Neural cell (in vitro differentiated cells): Measurements from ENCODE around the gene CD84.

Experiments used
- CTCF ChIP-seq: fragments of 450-650 bp; IDR thresholded peaks from 2 replicates; pipeline ENCODE4 v1.5.1; 2014; ENCODE audit warnings: antibody characterized with exemption, mild to moderate bottlenecking, moderate library complexity; ENCODE audit not compliant: poor library complexity, severe bottlenecking
- EP300 ChIP-seq: fragments of 450-650 bp; conservative IDR thresholded peaks from 2 replicates; pipeline ENCODE4 v1.6.1; 2014; ENCODE audit warnings: antibody characterized with exemption, mild to moderate bottlenecking, moderate library complexity; ENCODE audit not compliant: poor library complexity, severe bottlenecking
- EZH2 ChIP-seq: fragments of 200-600, 300-800 bp; shearing (Covaris generic), sonication (generic); IDR thresholded peaks from 2 replicates; pipeline ENCODE4 v1.6.1; 2014; ENCODE audit warnings: antibody characterized with exemption, low read length, borderline replicate concordance, mild to moderate bottlenecking; ENCODE audit not compliant: insufficient read depth, poor library complexity, severe bottlenecking
- MXI1 ChIP-seq: fragments of 450-650 bp; conservative IDR thresholded peaks from 2 replicates; pipeline ENCODE4 v1.6.1; 2014; ENCODE audit warnings: antibody characterized with exemption, mild to moderate bottlenecking; ENCODE audit not compliant: poor library complexity, severe bottlenecking
- POLR2AphosphoS5 ChIP-seq: IDR thresholded peaks from 2 replicates; pipeline ENCODE4 v1.6.1; 2012
- RAD21 ChIP-seq: fragments of 450-650 bp; conservative IDR thresholded peaks from 2 replicates; pipeline ENCODE4 v1.6.1; 2014; ENCODE audit warnings: antibody characterized with exemption, mild to moderate bottlenecking, moderate library complexity

GRCh38 chr1:160519642-160520435 lies 59.5 kb downstream of the CD84 start:
- TF ChIP-seq CTCF, result no peak
- TF ChIP-seq POLR2AphosphoS5, result no peak
- no peak for TF ChIP-seq EP300
- TF ChIP-seq EZH2, result no peak
- TF ChIP-seq RAD21, result no peak
- no peak for TF ChIP-seq MXI1
